Smooth muscle cell (in vitro differentiated cells): Measurements from ENCODE around the gene LMTK2. TPM values are rescaled to one million over a fixed set of nuclear protein-coding genes. Genes with fewer than 3 reads are reported as not detected.

Experiments
- DNase-seq: peaks from one replicate; lab custom pipeline; 2025; ENCODE audit not compliant: unreplicated experiment; lab: John Stamatoyannopoulos, UW
- H2AFZ ChIP-seq: fragments of 200-600 bp; sonication (generic); 2 replicates; pipeline ENCODE4 v1.6.0; 2016; ENCODE audit warnings: antibody characterized with exemption, low read depth, mild to moderate bottlenecking
- H3F3A ChIP-seq: fragments of 200-600 bp; sonication (generic); 2 replicates; pipeline ENCODE4 v1.6.0; 2017; ENCODE audit warnings: antibody characterized with exemption, low read depth
- H3K27ac ChIP-seq: fragments of 200-600 bp; sonication (generic); 2 replicates; pipeline ENCODE4 v1.5.1; 2016; ENCODE audit warnings: low read depth, mild to moderate bottlenecking
- H3K27me3 ChIP-seq: fragments of 200-600 bp; sonication (generic); 2 replicates; pipeline ENCODE4 v1.6.1; 2016; ENCODE audit warnings: low read depth, mild to moderate bottlenecking
- H3K36me3 ChIP-seq: fragments of 200-600 bp; sonication (generic); 2 replicates; pipeline ENCODE4 v1.5.1; 2016; ENCODE audit warnings: low read depth
- H3K4me1 ChIP-seq: fragments of 200-600 bp; sonication (generic); 2 replicates; pipeline ENCODE4 v1.5.1; 2016; ENCODE audit warnings: low read depth
- H3K4me2 ChIP-seq: fragments of 200-600 bp; sonication (generic); 2 replicates; pipeline ENCODE4 v1.6.0; 2016; ENCODE audit warnings: mild to moderate bottlenecking
- H3K4me3 ChIP-seq: fragments of 200-600 bp; sonication (generic); 2 replicates; pipeline ENCODE4 v1.5.1; 2016; ENCODE audit warnings: mild to moderate bottlenecking
- H3K79me2 ChIP-seq: fragments of 200-600 bp; sonication (generic); 2 replicates; pipeline ENCODE4 v1.6.0; 2016; ENCODE audit warnings: low read depth, mild to moderate bottlenecking
- H3K9ac ChIP-seq: fragments of 200-600 bp; sonication (generic); 2 replicates; pipeline ENCODE4 v1.6.0; 2016; ENCODE audit warnings: low read depth
- H3K9me3 ChIP-seq: fragments of 200-600 bp; sonication (generic); replicated peaks from 2 replicates; pipeline ENCODE4 v1.5.1; 2016; ENCODE audit warnings: low read depth
- H4K20me1 ChIP-seq: fragments of 200-600 bp; sonication (generic); 2 replicates; pipeline ENCODE4 v1.6.0; 2016; ENCODE audit warnings: low read depth
- CTCF ChIP-seq: fragments of 200-600 bp; sonication (generic); IDR thresholded peaks from 2 replicates; pipeline ENCODE4 v1.5.1; 2017; ENCODE audit warnings: borderline replicate concordance, mild to moderate bottlenecking, antibody characterized with exemption; ENCODE audit not compliant: insufficient read depth, poor library complexity, severe bottlenecking
- WGBS: methylation state at CpG from one replicate; pipeline ENCODE4 v1.1.7; 2016; ENCODE audit warnings: low lambda C conversion rate; 5-methylcytosine and 5-hydroxymethylcytosine counted together
- polyA plus RNA-seq: library from polyadenylated mRNA; unstranded; fragments of >200 nt; fragmentation: Nextera tagmentation; extraction: Ambion mirVana; gene quantifications from 2 replicates; pipeline ENCODE4 v1.2.1, GENCODE V29; 2016
- total RNA-seq: library from RNA; depleted of rRNA; stranded (reverse); fragments of >200 nt; gene quantifications from 2 replicates; pipeline ENCODE4 v1.2.3, GENCODE V29; 2014

LMTK2 gene
- total and polyA plus RNA-seq, 2 experiments from 2014 or later, result 3.0 to 8.7 TPM

DNA sequence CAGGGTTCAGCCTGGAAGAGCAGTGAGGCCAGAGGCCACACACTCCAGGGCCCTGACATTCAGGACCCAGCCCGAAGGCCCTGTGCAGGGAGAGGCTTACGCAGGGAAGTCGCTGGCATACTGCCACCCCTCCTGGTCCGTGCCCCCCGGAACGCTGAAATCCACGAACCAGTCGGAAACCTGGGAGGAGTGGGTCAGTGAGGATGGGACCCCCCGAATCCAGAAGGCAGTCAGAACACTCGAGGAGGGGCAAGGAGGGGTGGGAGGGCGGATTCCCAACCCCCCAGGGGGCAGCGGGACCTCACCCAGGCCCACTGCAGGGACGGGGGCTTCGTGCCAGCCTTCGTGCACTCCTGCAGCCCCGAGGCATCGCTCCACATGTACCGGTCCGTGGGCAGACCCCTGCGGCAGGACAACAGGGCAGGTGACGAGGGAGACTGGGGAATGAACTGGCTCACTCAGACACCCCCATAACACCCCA is 118.1 kb downstream of the LMTK2 start:
- WGBS, result 96% methylated on average over 20 of the region's 21 CpGs
- H3F3A ChIP-seq, result no peaks in the 10 kb centered on the region
- no peak overlapping the region for H2AFZ ChIP-seq
- no peak overlapping the region for H3K9ac ChIP-seq
- DNase-seq, result no peak
- no peak for TF ChIP-seq CTCF
- H3K4me1 ChIP-seq, result no peaks in the 10 kb centered on the region
- H3K4me3 ChIP-seq, result no peak overlapping the region
- no peaks in the 10 kb centered on the region for H3K27me3 ChIP-seq
- H3K27ac ChIP-seq, result no peak overlapping the region
- H3K9me3 ChIP-seq, result no peaks in the 10 kb centered on the region
- no peaks in the 10 kb centered on the region for H3K36me3 ChIP-seq
- H3K79me2 ChIP-seq, result no peaks in the 10 kb centered on the region
- no peaks in the 10 kb centered on the region for H4K20me1 ChIP-seq
- no peak overlapping the region for H3K4me2 ChIP-seq

GRCh38 chr7:98225913-98226614 is 119.4 kb downstream of the LMTK2 start:
- no peak overlapping the region for H3K9ac ChIP-seq
- no peak overlapping the region for H3K27ac ChIP-seq
- H3K79me2 ChIP-seq, result no peaks in the 10 kb centered on the region
- H3F3A ChIP-seq, result no peaks in the 10 kb centered on the region
- no peak overlapping the region for H2AFZ ChIP-seq
- 84% methylated on average over 16 of the region's 16 CpGs for WGBS
- no peaks in the 10 kb centered on the region for H3K9me3 ChIP-seq
- no peak overlapping the region for H3K4me2 ChIP-seq
- no peak overlapping the region for H3K4me3 ChIP-seq
- no peaks in the 10 kb centered on the region for H3K27me3 ChIP-seq
- no peaks in the 10 kb centered on the region for H3K4me1 ChIP-seq
- DNase-seq, result no peak
- no peak for TF ChIP-seq CTCF
- no peaks in the 10 kb centered on the region for H4K20me1 ChIP-seq
- H3K36me3 ChIP-seq, result no peaks in the 10 kb centered on the region

GRCh38 chr7:98227939-98228338 is 121.3 kb downstream of the LMTK2 start:
- Histone ChIP-seq H3K4me1 (no peaks in the 10 kb centered on the region), H3K36me3 (no peaks in the 10 kb centered on the region), H3K9me3 (no peaks in the 10 kb centered on the region), H3F3A (no peaks in the 10 kb centered on the region), H3K79me2 (no peaks in the 10 kb centered on the region), H3K27me3 (no peaks in the 10 kb centered on the region), H2AFZ (no peak overlapping the region), H4K20me1 (no peaks in the 10 kb centered on the region), H3K9ac (no peak overlapping the region), H3K4me2 (no peak overlapping the region), H3K4me3 (no peak overlapping the region), H3K27ac (no peak overlapping the region)
- DNase-seq, result no peak
- 97% methylated on average over 18 of the region's 18 CpGs for WGBS
- no peak for TF ChIP-seq CTCF

DNA sequence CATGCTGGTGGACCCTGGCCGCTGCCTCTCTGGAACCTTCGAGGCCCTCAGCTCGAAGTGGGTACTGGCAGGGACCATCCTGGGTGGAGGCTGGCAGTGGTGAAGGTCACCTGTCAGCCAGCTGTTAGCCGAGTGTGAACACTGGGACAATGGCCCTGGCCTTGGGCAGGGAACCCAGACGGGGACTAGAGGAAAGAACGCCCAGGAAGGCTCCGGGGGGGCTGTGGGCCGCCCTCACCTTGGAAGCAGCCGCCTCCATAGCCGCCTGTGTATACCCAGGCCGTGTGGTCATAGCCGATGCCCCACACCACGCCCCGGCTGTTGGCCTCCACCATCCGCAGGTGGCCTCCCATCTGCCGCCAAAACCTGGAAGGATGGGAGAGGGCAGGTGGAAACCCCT is 122.1 kb downstream of the LMTK2 start:
- Histone ChIP-seq H3K4me1 (no peaks in the 10 kb centered on the region), H3K9ac (no peak overlapping the region), H3K27ac (no peak overlapping the region), H3K27me3 (no peaks in the 10 kb centered on the region), H3K79me2 (no peaks in the 10 kb centered on the region), H3K4me3 (no peak overlapping the region), H2AFZ (no peak overlapping the region), H3K4me2 (no peak overlapping the region), H4K20me1 (no peaks in the 10 kb centered on the region), H3F3A (no peaks in the 10 kb centered on the region), H3K9me3 (no peaks in the 10 kb centered on the region), H3K36me3 (no peaks in the 10 kb centered on the region)
- TF ChIP-seq CTCF, result no peak
- DNase-seq, result no peak
- 95% methylated on average over 16 of the region's 16 CpGs for WGBS
